Panc1 (cell line): ENCODE results near the gene PARVB.

ENCODE experiments used
- POLR2AphosphoS5 ChIP-seq: IDR thresholded peaks from 2 replicates; pipeline ENCODE4 v1.6.1; 2012; ENCODE audit warnings: mild to moderate bottlenecking, low read depth, low read length, moderate library complexity
- TF ChIP-seq, protein P1 (sequence below): fragments of 450-650 bp; IDR thresholded peaks from 2 replicates; pipeline ENCODE4 v1.5.1; 2017; ENCODE audit warnings: mild to moderate bottlenecking

DNA sequence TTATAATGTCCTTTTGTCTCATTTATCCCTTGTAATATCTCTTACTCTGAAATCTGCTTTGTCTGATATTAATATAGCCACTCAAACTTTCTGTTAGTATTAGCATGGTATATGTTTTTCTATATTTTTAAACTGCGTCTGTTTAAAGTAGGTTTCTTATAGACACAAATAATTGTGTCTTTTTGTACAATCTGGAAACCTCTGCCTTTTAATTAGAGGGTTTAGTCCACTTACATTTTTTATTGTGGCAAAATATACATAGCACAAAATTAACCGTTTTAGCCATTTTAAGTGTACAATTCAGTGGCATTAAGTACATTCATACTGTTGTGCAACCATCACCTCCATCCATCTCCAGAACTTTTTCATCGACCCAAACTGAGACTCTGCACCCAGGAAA lies 185.2 kb downstream of the PARVB start:
- TF ChIP-seq, protein P1, sequence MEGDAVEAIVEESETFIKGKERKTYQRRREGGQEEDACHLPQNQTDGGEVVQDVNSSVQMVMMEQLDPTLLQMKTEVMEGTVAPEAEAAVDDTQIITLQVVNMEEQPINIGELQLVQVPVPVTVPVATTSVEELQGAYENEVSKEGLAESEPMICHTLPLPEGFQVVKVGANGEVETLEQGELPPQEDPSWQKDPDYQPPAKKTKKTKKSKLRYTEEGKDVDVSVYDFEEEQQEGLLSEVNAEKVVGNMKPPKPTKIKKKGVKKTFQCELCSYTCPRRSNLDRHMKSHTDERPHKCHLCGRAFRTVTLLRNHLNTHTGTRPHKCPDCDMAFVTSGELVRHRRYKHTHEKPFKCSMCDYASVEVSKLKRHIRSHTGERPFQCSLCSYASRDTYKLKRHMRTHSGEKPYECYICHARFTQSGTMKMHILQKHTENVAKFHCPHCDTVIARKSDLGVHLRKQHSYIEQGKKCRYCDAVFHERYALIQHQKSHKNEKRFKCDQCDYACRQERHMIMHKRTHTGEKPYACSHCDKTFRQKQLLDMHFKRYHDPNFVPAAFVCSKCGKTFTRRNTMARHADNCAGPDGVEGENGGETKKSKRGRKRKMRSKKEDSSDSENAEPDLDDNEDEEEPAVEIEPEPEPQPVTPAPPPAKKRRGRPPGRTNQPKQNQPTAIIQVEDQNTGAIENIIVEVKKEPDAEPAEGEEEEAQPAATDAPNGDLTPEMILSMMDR = no peak
- no peak for TF ChIP-seq POLR2AphosphoS5
